Measurements from ENCODE around the gene IRX4.

DNA sequence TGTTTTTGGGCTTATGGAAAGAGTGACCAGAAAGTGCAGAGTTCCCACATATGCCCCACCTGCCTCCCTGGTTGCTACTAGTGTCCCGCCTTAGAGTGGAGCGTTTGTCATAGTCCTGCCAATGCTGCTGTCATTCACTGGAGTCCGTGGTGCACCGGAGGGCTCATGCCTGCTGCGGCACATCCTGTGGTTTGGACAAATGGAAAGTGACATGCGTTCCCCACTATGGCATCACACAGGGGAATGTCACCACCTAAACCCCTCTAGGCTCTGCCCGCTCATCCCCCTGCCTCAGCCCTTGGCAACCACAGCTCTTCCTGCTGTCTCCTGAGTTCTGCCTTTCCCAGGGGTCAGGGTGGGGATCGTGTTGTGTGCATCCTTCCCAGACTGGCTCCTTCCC, 29.2 kb downstream of the IRX4 start:
- no peak for TF ChIP-seq POLR2AphosphoS5 (IDR thresholded peaks at IDR 0.05; ENCODE audit: borderline replicate concordance, low read depth, low read length)
- TF ChIP-seq EZH2 (IDR thresholded peaks at IDR 0.05): no peak
